Measurements from ENCODE around the gene SETBP1.

Gene SETBP1

DNA sequence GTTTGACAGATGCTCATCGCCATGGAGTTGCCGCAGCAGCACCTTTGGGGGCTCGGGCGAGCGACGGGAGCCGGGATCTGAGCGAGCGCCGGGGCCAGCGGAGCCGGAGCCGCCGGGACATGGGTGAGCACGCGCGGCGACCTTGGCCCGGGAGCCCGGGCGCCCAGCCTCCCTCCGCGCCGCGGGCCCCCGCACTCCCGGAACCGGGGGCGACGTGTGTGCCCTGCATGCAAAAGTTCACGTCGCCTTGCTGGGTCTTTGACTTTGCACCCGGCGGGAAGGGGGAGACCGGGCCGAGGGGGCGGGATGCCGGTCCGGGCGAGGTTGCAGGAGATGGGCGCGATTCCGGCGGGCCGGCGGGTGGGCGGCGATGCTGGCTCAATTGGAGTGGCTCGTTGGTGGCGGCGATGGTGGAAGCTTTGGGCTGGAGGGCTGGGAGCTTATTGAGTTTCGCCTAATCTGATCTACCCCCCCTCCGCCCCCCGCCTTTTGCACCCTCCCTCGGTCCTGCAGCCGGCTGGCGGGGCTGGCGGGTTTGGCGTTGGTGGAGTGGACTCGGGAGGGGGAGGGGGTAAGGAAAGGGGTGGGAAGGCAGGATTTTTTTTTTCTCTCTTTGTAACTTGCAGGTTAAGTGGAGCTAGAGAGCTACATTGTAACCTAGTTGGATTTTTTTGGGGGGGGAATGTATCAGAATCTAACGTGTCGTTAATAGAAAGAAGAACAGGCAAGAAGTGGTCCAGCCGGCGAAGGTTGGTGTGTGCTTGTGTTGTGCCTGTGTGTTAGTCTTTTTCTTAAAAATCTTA, at the start of gene SETBP1:
TSS of gene SETBP1 (plus strand) at position 616 of the 803 bp plus-strand sequence. CDS start 20,459 bp downstream, outside the sequence.
- DNase-seq: no peak

DNA sequence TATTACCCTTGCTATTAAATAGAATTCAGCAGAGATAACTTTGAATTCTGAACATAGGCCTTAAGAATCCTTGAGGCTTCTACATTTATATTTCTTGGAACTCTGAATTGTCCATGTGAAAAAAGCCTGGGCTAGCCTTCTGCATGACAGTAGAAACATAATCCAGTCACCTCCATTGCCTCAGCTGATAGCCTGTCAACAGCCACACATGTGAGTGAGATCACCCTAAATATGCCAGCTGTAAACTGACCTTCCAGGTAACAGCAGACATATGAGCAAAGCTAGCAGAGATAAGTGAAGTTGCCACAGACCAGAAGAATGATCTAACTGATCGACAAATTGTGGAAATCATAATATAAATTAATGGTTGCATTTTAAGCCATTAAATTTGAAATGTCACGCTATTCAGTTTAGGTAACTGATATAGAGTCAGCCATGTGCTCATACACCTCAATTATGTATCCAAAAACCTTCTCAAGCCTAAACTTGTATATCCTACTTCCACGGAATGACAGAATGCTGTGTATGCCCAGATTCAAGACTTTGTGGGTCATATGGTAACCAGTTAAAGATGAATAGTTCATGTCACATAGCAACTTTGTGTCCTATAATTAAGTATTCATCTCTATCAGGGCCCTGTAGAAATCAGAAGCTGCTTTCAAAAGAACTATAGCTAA, 48.1 kb upstream of the SETBP1 start:
- DNase-seq: no peak

DNA sequence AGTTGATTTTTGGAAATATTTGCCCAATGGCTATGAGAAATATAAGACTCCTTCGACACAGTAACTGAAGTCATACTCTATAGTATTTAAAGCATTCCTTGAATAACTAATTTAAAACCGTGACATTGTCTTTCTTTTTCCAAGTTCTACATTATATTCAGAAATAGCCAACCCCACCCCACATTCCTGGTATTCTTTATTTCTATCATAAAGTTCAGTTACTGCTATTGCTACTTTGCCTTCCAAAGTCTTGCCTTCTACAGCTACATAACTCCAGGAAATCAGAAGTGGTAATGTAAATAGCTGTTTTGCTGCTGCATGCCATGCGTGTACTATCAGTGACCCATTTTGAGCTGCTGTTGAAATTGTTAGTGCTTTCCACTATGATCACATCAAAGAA, 45.1 kb upstream of the SETBP1 start:
- DNase-seq: no peak

DNA sequence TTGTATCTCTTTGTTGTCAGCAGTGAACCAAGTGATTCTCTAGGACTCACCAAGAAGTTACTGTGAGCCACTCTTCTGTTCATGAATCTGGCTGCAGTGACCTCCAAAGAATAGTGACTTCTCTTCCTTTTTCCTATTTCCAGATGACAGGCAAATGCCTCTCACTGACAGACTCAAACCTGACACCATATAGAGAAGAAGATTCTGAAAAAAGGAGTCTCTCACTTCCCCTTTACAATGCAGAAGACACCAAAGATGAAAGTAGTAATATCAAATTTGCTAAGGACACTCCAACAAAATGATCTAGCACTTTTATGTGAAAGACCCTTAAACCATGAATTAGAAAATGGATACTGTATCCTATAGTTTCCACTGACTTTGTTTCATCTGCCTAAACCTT, 44.4 kb upstream of the SETBP1 start:
- no peak for DNase-seq

DNA sequence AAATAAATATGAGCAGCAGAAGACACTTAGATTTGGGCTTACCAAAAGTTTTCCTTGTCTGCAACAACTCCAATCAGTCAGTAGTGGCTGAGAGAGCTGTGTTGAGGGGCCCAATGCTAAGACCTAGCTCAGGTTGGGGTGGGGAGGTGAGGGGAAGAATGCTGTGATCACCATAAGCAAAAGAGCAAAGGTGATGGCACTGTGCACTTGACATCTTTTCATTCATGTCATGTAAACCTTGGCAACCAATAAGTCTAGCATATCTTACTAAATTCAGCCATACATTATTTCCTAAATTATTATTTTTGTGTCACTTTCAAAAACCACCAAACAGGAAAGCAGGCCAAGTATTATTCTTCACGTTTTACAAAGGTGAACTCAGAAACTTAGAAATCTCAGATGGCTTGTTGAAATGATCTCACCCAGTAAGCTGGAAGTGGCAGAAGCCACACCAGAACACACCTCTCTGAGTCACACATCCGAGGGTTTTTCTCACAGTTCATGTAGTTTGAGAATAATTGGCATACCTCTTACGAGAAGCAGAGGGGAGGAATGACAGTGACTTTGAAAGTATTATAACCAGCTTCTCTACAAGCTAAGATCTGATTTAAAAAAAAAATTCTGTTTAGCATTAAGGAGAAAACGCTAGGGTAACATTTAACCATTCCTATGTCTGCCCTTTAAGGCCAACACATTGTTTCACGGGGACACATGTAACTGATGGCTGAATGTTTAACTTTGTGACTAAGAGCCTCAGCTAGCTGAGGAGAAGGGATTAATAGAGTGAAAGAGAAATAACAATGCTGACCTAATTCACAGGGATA, 43.3 kb upstream of the SETBP1 start:
- no peak for DNase-seq

DNA sequence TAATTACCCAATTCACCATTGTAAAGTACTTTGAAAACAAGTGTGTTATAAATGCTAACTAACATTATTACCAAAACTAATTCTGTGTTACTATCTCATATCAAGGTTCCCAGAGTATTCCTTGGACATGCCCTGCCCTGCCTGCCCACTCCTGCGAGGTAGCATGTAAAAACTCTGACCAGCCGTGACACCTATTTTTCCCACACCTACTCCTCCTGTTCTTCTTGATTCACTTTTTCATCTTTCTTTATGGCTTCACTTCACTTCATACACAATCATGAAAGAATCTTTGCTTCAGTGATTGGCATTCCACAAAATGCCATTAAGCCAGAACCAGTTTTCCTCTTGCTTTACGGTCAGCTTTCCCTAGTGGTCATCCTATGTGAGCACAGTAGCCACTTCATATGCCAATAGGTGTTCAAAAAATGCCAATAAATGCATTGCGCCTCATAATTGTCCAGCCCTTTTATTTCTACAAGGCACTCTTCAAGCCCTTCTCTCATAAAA, 42.6 kb upstream of the SETBP1 start:
- DNase-seq: no peak

DNA sequence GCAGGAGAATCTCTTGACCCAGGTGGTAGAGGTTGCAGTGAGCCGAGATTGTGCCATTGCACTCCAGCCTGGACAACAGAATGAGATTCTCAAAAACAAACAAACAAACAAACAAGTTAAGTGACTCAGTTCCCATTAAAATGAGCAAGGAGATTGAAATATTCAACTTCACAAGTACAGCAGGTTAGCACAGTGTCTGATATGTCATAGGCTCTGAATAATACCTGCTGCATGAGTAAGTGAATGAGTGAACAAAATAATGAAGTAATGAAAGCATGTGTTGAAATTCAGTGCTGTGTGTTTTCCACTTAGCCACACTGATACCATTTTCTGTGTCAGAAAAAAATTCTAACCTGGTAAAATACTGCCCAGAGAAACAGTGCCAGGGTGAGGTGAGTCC, 41.9 kb upstream of the SETBP1 start:
- no peak for DNase-seq

DNA sequence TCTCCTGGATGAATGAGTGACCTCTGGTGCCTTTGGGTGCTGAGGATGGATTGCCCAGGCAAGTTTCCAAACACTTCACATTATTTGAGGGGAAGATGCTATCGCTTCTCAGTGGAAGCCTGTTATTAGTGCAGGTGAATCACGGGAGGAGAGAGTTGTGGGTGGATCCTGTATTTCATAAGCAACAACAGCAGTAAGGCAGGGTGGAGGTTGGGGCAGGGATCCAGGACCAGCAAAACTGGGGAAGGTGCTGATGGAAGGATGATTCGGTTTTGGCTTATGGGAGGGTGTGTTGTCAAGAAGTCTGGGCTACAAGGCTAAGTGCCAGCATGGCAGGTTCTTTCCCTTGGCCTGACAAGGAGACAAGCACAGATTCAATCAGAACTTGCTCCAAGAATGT, 37.7 kb upstream of the SETBP1 start:
- DNase-seq: no peak

DNA sequence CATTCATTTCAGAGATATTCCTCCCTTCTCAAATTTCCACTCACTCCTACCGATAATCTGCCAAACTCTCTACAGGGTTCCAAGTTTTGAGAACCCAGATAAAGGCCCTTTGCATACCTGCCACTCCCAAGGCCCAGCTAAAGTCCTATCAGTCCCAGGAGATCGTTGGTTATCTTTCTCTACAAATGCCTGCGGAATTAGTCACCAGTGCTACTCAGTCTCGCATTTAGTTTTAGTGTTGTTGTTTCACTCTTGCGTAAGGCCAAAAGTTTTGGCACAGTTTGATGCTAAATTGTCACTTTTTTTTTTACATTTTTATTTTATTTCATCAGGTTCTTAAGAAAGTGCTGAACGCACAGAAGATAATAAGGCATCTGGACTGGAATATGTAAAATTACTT, 29.2 kb upstream of the SETBP1 start:
- DNase-seq: no peak

DNA sequence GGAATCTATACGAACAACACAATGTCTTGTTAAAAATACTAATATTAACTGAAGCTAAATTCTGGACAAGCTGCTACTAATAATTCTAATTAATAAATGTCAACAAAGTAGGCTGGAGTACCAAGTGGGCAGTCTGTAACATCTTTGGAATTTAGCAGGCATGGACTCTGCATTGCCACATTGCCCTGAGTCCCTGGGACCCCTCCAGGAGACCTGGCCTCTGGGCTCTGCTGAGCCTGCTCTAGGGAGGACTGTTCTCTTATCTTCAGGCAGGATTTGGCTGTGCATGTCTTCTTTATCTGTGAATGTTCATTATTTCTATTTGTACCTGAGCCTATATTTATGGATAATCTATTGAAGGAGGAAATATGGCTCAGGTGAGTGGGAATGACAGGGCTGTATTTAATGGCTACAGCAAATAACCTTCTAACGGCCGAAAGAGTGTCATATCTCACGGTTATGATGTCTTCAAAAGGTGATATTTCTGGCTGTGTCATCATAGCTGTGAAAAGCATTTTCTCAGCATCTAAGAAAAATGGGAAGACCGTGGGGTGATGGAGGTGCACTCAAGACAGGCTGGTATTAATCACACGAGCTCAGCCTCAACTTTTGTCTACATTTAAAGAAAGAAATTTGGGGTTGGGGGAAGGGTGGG, 28.6 kb upstream of the SETBP1 start:
- no peak for DNase-seq

DNA sequence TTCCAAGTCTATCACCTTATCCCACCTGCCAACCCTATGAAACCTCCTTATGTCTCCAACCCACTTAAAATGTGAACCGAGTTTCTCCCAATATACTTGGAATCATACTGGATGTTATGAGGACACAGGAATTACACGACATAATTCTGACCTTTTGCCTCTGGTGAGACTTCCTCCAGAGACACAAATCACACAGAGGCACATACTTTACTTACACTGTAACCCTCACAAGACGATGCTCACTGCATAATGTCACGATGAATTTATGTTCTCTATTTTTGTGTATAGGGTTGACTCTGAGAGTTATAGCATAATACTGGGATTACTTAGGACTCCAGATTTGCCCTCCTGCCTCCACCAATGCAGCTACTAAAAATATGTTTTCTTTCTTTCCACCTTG, 28.0 kb upstream of the SETBP1 start:
- no peak for DNase-seq

DNA sequence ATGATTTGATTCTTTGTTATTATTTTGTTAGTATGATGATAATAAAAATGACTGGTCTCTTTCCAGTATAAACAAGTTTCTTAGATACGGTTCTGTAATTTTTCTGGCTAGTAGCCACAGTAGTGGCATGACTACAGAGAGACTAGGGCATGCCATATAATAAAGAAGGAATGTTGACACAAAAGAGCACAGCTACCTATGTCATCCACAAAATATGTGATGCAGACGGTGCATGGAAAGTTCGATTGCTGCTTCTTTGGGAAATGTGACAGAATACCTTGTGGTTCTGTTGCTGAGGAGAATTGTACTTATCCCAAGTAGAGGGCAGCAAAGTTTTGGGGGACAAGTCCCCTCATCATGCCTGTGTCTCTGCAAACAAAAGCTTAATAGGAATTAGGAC, 26.1 kb upstream of the SETBP1 start:
- DNase-seq: no peak

DNA sequence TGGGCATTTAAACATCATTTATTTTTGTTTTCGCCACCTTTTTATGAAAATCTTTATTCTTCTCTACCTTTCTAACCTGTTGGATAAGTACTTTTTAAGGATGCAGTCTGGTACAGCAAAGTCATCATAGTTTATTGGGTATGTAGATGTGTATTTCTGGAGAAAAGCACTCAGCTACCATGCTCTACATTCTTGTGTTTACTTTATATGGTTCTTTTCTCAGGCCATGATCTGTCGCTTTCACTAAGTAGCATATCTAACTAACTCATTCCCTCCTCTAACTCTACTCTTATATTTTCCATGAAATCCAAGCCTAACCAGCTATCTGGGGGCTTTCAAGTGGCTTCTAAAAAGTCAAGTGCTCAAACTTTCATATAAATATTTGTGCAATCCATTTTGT, 25.3 kb upstream of the SETBP1 start:
- no peak for DNase-seq

DNA sequence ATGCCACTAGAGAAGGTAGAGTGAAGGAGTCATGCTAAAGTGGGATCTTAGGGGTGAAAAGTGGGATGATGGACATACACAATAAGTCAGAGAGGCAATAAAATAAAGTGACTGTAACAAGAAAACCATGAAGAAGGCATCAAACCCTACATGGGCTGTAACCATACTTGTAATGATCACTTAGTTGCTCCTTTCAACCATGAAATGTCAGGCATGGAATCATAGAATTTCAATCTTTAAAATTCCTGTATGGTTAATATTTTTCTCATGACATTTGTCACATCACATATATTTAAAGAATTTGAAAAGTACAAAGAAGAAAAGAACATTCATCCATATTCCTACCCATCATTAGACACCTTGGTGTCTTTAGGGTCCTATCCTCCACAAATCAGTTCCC, 20.9 kb upstream of the SETBP1 start:
- DNase-seq: no peak

DNA sequence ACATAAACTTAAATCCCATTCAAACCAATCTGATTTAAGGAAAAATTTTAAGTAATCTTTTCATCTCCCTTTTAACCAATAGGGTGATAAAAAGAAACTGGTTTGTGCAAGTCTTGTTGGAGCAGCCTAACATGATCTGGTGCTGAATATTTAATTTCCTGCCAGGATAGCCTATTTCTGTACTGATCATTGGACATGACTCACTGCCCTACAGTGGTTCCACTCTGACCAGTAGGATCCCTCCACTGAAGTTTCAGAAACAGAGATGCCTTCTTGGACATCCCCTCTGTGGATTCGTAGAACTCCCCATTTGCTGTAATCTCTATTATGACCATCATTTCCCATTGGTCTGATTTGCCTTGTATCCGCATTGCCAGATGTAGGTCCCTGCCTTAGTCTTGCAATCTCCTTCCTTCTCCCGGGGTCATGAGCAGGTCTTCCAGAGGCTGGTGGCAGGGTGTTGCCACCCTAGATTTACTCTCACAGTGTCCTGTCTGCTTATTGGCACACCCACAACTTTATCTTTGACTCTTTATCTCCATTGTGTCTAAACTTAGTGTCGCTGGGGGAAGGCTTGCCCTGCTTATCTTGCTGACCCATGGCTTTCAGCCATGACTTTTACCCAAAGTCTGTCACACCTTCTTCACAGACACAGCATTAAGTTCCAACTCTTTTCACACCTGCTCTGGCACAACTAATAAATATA, 12.3 kb upstream of the SETBP1 start:
- no peak for DNase-seq

DNA sequence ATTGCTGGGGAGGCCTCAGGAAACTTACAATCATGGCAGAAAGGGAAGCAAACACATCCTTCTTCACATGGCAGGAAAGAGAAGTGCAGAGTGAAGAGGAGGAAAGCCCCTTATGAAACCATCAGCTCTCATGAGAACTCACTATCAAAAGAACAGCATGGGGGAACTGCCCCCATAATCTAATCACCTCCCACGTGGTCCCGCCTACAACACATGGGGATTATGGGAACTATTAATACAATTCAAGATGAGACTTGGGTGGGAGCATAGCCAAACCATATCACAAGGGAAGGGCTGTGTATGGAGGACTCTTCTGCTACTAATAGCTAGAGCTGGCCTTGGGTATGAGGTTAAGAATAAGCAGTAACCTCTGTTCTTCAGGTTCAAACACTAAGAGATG, 8.8 kb upstream of the SETBP1 start:
- DNase-seq: no peak

DNA sequence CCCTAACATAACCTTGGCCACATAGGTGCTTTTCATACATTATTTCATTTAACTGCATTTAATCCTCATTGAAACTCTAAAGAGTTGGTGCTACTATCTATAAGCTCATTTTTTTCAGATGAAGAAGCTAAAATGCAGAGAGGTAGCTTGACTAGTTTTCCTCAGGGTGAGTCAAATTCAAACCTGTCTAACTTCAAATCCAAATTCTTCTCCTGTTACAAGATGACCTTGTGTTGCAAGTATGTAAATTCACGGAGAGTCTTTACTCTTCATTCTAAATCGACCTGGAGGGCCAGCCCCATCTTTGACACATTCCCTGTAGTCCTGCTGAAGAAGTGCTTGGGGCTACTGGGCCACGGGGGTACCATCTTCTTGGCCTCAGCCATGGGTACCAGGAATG, 8.2 kb upstream of the SETBP1 start:
- no peak for DNase-seq

DNA sequence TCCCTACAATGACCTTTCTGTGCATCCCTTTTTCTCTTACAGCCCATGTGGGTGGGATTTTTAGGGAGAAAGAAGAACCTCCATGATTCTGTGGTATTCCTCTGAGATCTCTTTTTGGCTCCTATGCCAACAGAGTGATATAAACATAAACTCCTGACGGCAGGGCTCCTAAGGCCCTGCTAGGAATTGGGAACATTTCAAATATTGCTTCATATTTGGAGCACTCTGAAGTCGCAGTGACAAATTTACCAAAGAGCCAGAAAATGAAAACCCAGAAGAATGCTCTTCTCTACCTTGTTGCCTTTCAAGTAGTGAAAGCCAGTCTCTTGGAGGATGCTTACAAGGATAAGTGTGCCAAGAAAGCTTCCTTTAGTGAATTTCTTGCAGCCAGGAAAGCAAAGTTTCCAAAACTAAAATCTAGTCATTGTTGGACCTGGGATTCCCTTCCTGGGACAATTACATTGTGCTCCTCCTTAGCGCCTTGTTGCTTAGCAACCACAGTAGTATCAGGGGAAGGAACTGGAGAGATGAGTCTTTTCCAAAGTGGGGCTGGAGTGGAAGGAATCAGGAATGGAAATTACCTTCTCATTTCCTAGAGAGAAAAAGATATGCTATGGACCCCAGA, 7.3 kb upstream of the SETBP1 start:
- DNase-seq: no peak

DNA sequence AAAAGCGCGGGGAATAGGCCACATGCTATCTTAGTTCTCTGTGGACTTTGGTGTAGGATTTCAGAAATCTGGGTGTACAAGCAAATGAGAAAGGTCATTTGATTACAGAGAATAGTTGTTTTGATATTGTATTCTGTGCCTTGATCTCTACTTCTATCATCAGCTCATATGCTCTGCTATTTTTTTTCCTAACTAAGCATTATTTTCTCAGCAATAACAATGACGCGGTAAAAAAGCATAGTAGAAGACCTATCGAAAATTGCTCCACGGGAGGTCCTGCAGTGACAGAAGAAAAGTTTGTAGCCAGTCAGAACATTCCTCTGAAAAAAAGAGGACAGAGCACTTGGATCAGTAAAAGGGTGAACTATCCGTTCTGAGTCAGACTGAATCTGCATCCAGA, 2.8 kb upstream of the SETBP1 start:
- no peak for DNase-seq

DNA sequence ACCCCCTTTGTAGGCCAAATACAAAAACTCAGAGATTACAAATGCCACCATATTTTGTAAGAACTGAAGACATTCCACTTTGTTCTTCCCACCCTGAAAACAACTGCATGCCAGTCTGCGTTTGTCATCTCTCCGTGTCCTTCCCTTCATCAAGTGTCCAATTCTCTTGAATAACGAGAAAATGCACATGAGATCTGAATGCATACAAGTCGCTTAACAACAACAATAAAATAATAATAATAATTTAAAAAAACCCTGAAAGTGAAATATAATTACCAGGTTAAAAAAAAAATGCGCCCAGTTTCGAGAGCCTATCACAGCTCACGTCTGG, 2.0 kb upstream of the SETBP1 start:
- DNase-seq: no peak

DNA sequence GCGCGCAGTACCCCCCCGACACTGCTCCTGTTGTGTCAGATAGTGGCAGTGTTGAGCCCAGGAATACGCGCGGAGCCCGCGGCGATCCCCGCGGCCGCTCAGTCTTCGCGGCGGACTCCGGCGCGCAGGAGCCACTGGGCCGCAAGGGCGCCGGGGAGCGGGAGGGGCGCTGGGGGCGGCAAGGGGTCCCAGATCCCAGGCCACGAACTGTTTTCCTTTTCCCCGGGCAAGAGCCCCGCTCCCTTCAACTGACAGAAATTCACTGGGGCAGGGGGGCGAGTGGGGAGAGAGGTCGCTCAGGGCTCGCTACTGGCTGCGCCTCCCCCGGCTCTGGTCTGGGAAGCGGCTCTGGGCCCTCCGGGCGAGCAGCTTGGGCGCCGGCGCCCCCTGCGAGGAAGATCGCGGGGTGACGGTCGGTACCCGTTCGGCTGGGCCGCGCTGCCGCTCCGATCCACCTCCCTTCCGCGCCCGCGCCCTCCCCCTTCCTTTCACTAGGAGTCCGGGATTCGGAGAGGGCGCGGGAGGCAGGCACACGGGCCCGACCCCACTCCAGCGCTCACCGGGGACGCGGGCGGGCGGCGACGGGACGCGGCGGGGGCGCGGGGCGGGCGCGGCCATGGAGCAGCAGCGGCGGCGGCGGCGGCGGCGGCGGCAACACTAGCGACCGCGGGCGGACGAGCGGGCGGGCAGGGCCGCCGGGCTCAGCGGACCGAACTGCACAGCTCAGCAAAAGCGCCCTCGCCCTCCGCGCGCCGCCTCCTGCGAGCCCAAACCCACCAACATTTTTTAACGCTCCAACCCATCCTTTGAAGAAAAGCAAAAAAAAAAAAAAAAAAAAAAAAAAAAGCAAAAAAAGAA, 1.4 kb upstream of the SETBP1 start:
- no peak for DNase-seq

Measured in GF-D8 (cell line).